ENCODE data around the gene DCP1A. TPM values are rescaled to one million over a fixed set of nuclear protein-coding genes. Genes with fewer than 3 reads are reported as not detected.
"Not testable (repeated sequence)": the region's sequence is repeated elsewhere in the genome, so short reads cannot be mapped to it uniquely, and the experiment has no call there.

Gene DCP1A
- total RNA-seq, result 20.9 TPM
- 13.8 TPM for polyA plus RNA-seq

GRCh38 chr3:53347261-53348064 is at the start of gene DCP1A:
DCP1A (minus strand) TSS chr3:53347543; CDS start chr3:53347517, 26 bp downstream.
- WGBS, result under 1% methylated on average over 61 of the region's 61 CpGs

GRCh38 chr3:53384465-53385423 is 37.4 kb upstream of the DCP1A start:
- H3K4me1 ChIP-seq (ENCODE audit: insufficient read depth), result no peaks in the 10 kb centered on the region
- no peaks in the 10 kb centered on the region for H3K36me3 ChIP-seq (ENCODE audit: insufficient read depth)
- no peak overlapping the region for H3K27ac ChIP-seq (ENCODE audit: low read depth)
- no peak overlapping the region for H3K4me3 ChIP-seq (ENCODE audit: low read depth, low read length)
- DNase-seq (ENCODE audit: extremely low spot score), result no peak
- WGBS, result 81% methylated on average over 6 of the region's 6 CpGs

More at GRCh38 chr3:53347261-53348064, at the start of gene DCP1A:
- Histone ChIP-seq H3K4me3 (ENCODE audit: low read depth, low read length) (peak within 1 kb of the TSS; percentile 82), H3K27ac (ENCODE audit: low read depth) (peak within 1 kb of the TSS; percentile 96), H3K4me1 (ENCODE audit: insufficient read depth) (no peaks in the 10 kb centered on the region), H3K36me3 (ENCODE audit: insufficient read depth) (no peaks in the 10 kb centered on the region)
- peak; percentile 93 for DNase-seq (ENCODE audit: extremely low spot score)

- WGBS, result 92% methylated on average over 4 of the region's 4 CpGs
- Histone ChIP-seq H3K36me3 (ENCODE audit: insufficient read depth) (no peaks in the 10 kb centered on the region), H3K4me1 (ENCODE audit: insufficient read depth) (no peaks in the 10 kb centered on the region), H3K4me3 (ENCODE audit: low read depth, low read length) (no peak overlapping the region), H3K27ac (ENCODE audit: low read depth) (no peak overlapping the region)
- DNase-seq (ENCODE audit: extremely low spot score), result no peak
These were observed 34.8 kb upstream of the DCP1A start for GRCh38 chr3:53382106-53382505.

- Histone ChIP-seq H3K4me1 (ENCODE audit: insufficient read depth) (no peaks in the 10 kb centered on the region), H3K4me3 (ENCODE audit: low read depth, low read length) (no peak overlapping the region), H3K36me3 (ENCODE audit: insufficient read depth) (no peaks in the 10 kb centered on the region), H3K27ac (ENCODE audit: low read depth) (no peak overlapping the region)
- no peak for DNase-seq (ENCODE audit: extremely low spot score)
- 46% methylated on average over 1 of the region's 1 CpG for WGBS
These were observed 33.0 kb upstream of the DCP1A start for GRCh38 chr3:53380306-53380705.

- H3K4me1 ChIP-seq (ENCODE audit: insufficient read depth), result no peaks in the 10 kb centered on the region
- no peak for DNase-seq (ENCODE audit: extremely low spot score)
- no peaks in the 10 kb centered on the region for H3K36me3 ChIP-seq (ENCODE audit: insufficient read depth)
- no peak overlapping the region for H3K27ac ChIP-seq (ENCODE audit: low read depth)
- H3K4me3 ChIP-seq (ENCODE audit: low read depth, low read length), result no peak overlapping the region
- 44% methylated on average over 1 of the region's 1 CpG for WGBS
These were observed 32.6 kb upstream of the DCP1A start for GRCh38 chr3:53379898-53380297.

GRCh38 chr3:53377794-53378193 is 30.5 kb upstream of the DCP1A start:
- H3K27ac ChIP-seq (ENCODE audit: low read depth), result no peak overlapping the region
- 69% methylated on average over 4 of the region's 4 CpGs for WGBS
- DNase-seq (ENCODE audit: extremely low spot score), result no peak
- H3K36me3 ChIP-seq (ENCODE audit: insufficient read depth), result no peaks in the 10 kb centered on the region
- H3K4me1 ChIP-seq (ENCODE audit: insufficient read depth), result no peaks in the 10 kb centered on the region
- H3K4me3 ChIP-seq (ENCODE audit: low read depth, low read length), result no peak overlapping the region

GRCh38 chr3:53376679-53377078 is 29.3 kb upstream of the DCP1A start:
- DNase-seq (ENCODE audit: extremely low spot score), result no peak
- H3K27ac ChIP-seq (ENCODE audit: low read depth), result no peak overlapping the region
- no peak overlapping the region for H3K4me3 ChIP-seq (ENCODE audit: low read depth, low read length)
- H3K4me1 ChIP-seq (ENCODE audit: insufficient read depth), result no peaks in the 10 kb centered on the region
- WGBS, result 75% methylated on average over 3 of the region's 3 CpGs
- no peaks in the 10 kb centered on the region for H3K36me3 ChIP-seq (ENCODE audit: insufficient read depth)

GRCh38 chr3:53375019-53375418 is 27.7 kb upstream of the DCP1A start:
- no peak for DNase-seq (ENCODE audit: extremely low spot score)
- WGBS, result 58% methylated on average over 8 of the region's 8 CpGs
- Histone ChIP-seq H3K4me3 (ENCODE audit: low read depth, low read length) (no peak overlapping the region), H3K27ac (ENCODE audit: low read depth) (no peak overlapping the region), H3K36me3 (ENCODE audit: insufficient read depth) (no peaks in the 10 kb centered on the region), H3K4me1 (ENCODE audit: insufficient read depth) (no peaks in the 10 kb centered on the region)

- DNase-seq (ENCODE audit: extremely low spot score); H3K27ac ChIP-seq (ENCODE audit: low read depth); H3K4me1 ChIP-seq (ENCODE audit: insufficient read depth); H3K4me3 ChIP-seq (ENCODE audit: low read depth, low read length); H3K36me3 ChIP-seq (ENCODE audit: insufficient read depth): not testable (repeated sequence)
- WGBS, result 77% methylated on average over 13 of the region's 17 CpGs
These were observed 23.4 kb upstream of the DCP1A start for GRCh38 chr3:53370719-53371118.

- DNase-seq (ENCODE audit: extremely low spot score), result no peak
- no peaks in the 10 kb centered on the region for H3K36me3 ChIP-seq (ENCODE audit: insufficient read depth)
- no peak overlapping the region for H3K27ac ChIP-seq (ENCODE audit: low read depth)
- no peak overlapping the region for H3K4me3 ChIP-seq (ENCODE audit: low read depth, low read length)
- WGBS, result 93% methylated on average over 3 of the region's 3 CpGs
- H3K4me1 ChIP-seq (ENCODE audit: insufficient read depth), result no peaks in the 10 kb centered on the region
These were observed 14.5 kb upstream of the DCP1A start for GRCh38 chr3:53361852-53362251.

GRCh38 chr3:53357458-53357857 is 10.1 kb upstream of the DCP1A start:
- no peak for DNase-seq (ENCODE audit: extremely low spot score)
- H3K4me3 ChIP-seq (ENCODE audit: low read depth, low read length), result no peak overlapping the region
- 44% methylated on average over 1 of the region's 1 CpG for WGBS
- no peaks in the 10 kb centered on the region for H3K4me1 ChIP-seq (ENCODE audit: insufficient read depth)
- no peaks in the 10 kb centered on the region for H3K36me3 ChIP-seq (ENCODE audit: insufficient read depth)
- no peak overlapping the region for H3K27ac ChIP-seq (ENCODE audit: low read depth)

- Histone ChIP-seq H3K27ac (ENCODE audit: low read depth) (no peak overlapping the region), H3K4me3 (ENCODE audit: low read depth, low read length) (no peak overlapping the region), H3K36me3 (ENCODE audit: insufficient read depth) (no peaks in the 10 kb centered on the region), H3K4me1 (ENCODE audit: insufficient read depth) (no peaks in the 10 kb centered on the region)
- 78% methylated on average over 2 of the region's 2 CpGs for WGBS
- DNase-seq (ENCODE audit: extremely low spot score), result no peak
These were observed 7.7 kb upstream of the DCP1A start for GRCh38 chr3:53354945-53355498.

GRCh38 chr3:53353202-53353601 is 5.9 kb upstream of the DCP1A start:
- DNase-seq (ENCODE audit: extremely low spot score), result no peak
- 47% methylated on average over 2 of the region's 2 CpGs for WGBS
- no peaks in the 10 kb centered on the region for H3K36me3 ChIP-seq (ENCODE audit: insufficient read depth)
- H3K4me1 ChIP-seq (ENCODE audit: insufficient read depth), result no peaks in the 10 kb centered on the region
- H3K4me3 ChIP-seq (ENCODE audit: low read depth, low read length), result no peak overlapping the region
- H3K27ac ChIP-seq (ENCODE audit: low read depth), result no peak overlapping the region
